ENCODE data around the gene WDR70. TPM values are rescaled to one million over a fixed set of nuclear protein-coding genes. Genes with fewer than 3 reads are reported as not detected.

Gene WDR70
- polyA plus RNA-seq, 1 of the 3 experiments (the other 2 are of a cell fraction) = 14.2 TPM

GRCh38 chr5:37799865-37800421 is 420.8 kb downstream of the WDR70 start:
- DNase-seq = no peak
- H3K27ac ChIP-seq (ENCODE audit: low read depth in 2 of 2, low read length in 1 of 2) = no peak overlapping the region
- H3K36me3 ChIP-seq (replicated peaks in 1 of 2; ENCODE audit: control insufficient read depth in 1 of 2, insufficient read depth in 2 of 2, low read length in 1 of 2) = no peaks in the 10 kb centered on the region
- no peaks in the 10 kb centered on the region for H4K20me1 ChIP-seq (ENCODE audit: insufficient read depth)
- no peaks in the 10 kb centered on the region for H3F3A ChIP-seq (replicated peaks; ENCODE audit: insufficient read depth)
- ChIA-PET POLR2A (no interaction called here), CTCF (interaction anchor here (1.1 kb wide), 1 partner anchor 20 kb away, joined by 3 read pairs; no protein-coding TSS in a partner anchor)
- H3K79me2 ChIP-seq (ENCODE audit: insufficient read depth) = no peaks in the 10 kb centered on the region
- H3K9me2 ChIP-seq = no peaks in the 10 kb centered on the region
- H3K9me3 ChIP-seq = no peaks in the 10 kb centered on the region
- no peak for TF ChIP-seq CTCF (IDR thresholded peaks at IDR 0.05)
- no peak for TF ChIP-seq RCOR1 (IDR thresholded peaks at IDR 0.05; ENCODE audit: low read length)
- no peak for TF ChIP-seq RXRA (IDR thresholded peaks at IDR 0.05; ENCODE audit: borderline replicate concordance, low read depth)
- no peak for TF ChIP-seq SIN3A (IDR thresholded peaks at IDR 0.05; ENCODE audit: borderline replicate concordance, low read depth, low read length)
- TF ChIP-seq RAD21 (IDR thresholded peaks at IDR 0.05; ENCODE audit: low read length) = no peak
- no peak for TF ChIP-seq EZH2phosphoT487 (IDR thresholded peaks at IDR 0.05; ENCODE audit: borderline replicate concordance, low read depth)
- TF ChIP-seq USF2 (IDR thresholded peaks at IDR 0.05; ENCODE audit: borderline replicate concordance, low read depth, low read length) = no peak
- no peak overlapping the region for H2AFZ ChIP-seq (ENCODE audit: low read depth)
- no peaks in the 10 kb centered on the region for H3K27me3 ChIP-seq (ENCODE audit: insufficient read depth)
- H3K4me1 ChIP-seq (ENCODE audit: control insufficient read depth in 1 of 2, insufficient read depth in 2 of 2, low read depth in 1 of 2, low read length in 1 of 2) = no peaks in the 10 kb centered on the region
- no peak overlapping the region for H3K4me2 ChIP-seq
- 55% methylated on average over 2 of the region's 2 CpGs for WGBS (ENCODE audit: low lambda C conversion rate)
- no peak overlapping the region for H3K9ac ChIP-seq
- H3K4me3 ChIP-seq (ENCODE audit: low read depth in 2 of 2, low read length in 1 of 2) = no peak overlapping the region

GRCh38 chr5:37801521-37801920 is 422.4 kb downstream of the WDR70 start:
- Histone ChIP-seq H3K4me2 (no peak overlapping the region), H3K27me3 (ENCODE audit: insufficient read depth) (no peaks in the 10 kb centered on the region), H3K79me2 (ENCODE audit: insufficient read depth) (no peaks in the 10 kb centered on the region), H3K9ac (no peak overlapping the region), H3K4me3 (ENCODE audit: low read depth in 2 of 2, low read length in 1 of 2) (no peak overlapping the region), H3K36me3 (replicated peaks in 1 of 2; ENCODE audit: control insufficient read depth in 1 of 2, insufficient read depth in 2 of 2, low read length in 1 of 2) (no peaks in the 10 kb centered on the region), H3K9me3 (no peaks in the 10 kb centered on the region), H2AFZ (ENCODE audit: low read depth) (no peak overlapping the region), H3K4me1 (ENCODE audit: control insufficient read depth in 1 of 2, insufficient read depth in 2 of 2, low read depth in 1 of 2, low read length in 1 of 2) (no peaks in the 10 kb centered on the region), H3K9me2 (no peaks in the 10 kb centered on the region), H4K20me1 (ENCODE audit: insufficient read depth) (no peaks in the 10 kb centered on the region), H3F3A (replicated peaks; ENCODE audit: insufficient read depth) (no peaks in the 10 kb centered on the region), H3K27ac (ENCODE audit: low read depth in 2 of 2, low read length in 1 of 2) (no peak overlapping the region)
- DNase-seq = no peak
- whole genome bisulfite sequencing (ENCODE audit: low lambda C conversion rate) = 35% methylated on average over 2 of the region's 2 CpGs
- ChIA-PET CTCF (no interaction called here), POLR2A (no interaction called here)
- TF ChIP-seq IRF3 (IDR thresholded peaks at IDR 0.05; ENCODE audit: low read depth, low read length) = no peak
- TF ChIP-seq EZH2phosphoT487 (IDR thresholded peaks at IDR 0.05; ENCODE audit: borderline replicate concordance, low read depth) = no peak
- TF ChIP-seq FOXM1 (IDR thresholded peaks at IDR 0.05; ENCODE audit: low read depth) = no peak
- no peak for TF ChIP-seq RAD21 (IDR thresholded peaks at IDR 0.05; ENCODE audit: low read length)
- no peak for TF ChIP-seq PBX3 (IDR thresholded peaks at IDR 0.05)
- TF ChIP-seq FOSL2 (IDR thresholded peaks at IDR 0.05; ENCODE audit: borderline replicate concordance, low read depth) = no peak
- TF ChIP-seq RXRA (IDR thresholded peaks at IDR 0.05; ENCODE audit: borderline replicate concordance, low read depth) = no peak
- no peak for TF ChIP-seq MXI1 (IDR thresholded peaks at IDR 0.05; ENCODE audit: low read depth, low read length)
- no peak for TF ChIP-seq EP300 (IDR thresholded peaks at IDR 0.05; ENCODE audit: borderline replicate concordance in 1 of 2, low read depth in 1 of 2, low read length in 1 of 2)
- TF ChIP-seq JUND (IDR thresholded peaks at IDR 0.05) = no peak
- no peak for TF ChIP-seq MEF2A (IDR thresholded peaks at IDR 0.05; ENCODE audit: borderline replicate concordance, low read depth)
- TF ChIP-seq FOXJ3 (CRISPR knock-in tag; IDR thresholded peaks at IDR 0.05) = no peak
- TF ChIP-seq SMC3 (IDR thresholded peaks at IDR 0.05; ENCODE audit: low read depth, low read length) = no peak
- no peak for TF ChIP-seq USF2 (IDR thresholded peaks at IDR 0.05; ENCODE audit: borderline replicate concordance, low read depth, low read length)
- no peak for TF ChIP-seq GABPA (IDR thresholded peaks at IDR 0.05; ENCODE audit: low read depth)
- no peak for TF ChIP-seq RFX5 (IDR thresholded peaks at IDR 0.05; ENCODE audit: low read length)
- TF ChIP-seq CHD2 (IDR thresholded peaks at IDR 0.05; ENCODE audit: low read length, partially characterized antibody) = no peak
- TF ChIP-seq TEAD4 (IDR thresholded peaks at IDR 0.05; ENCODE audit: borderline replicate concordance, insufficient read depth) = no peak
